Fibroblast of skin of back (primary cell): Measurements from ENCODE around the gene POU2F2.
"Not testable (repeated sequence)": the region's sequence is repeated elsewhere in the genome, so short reads cannot be mapped to it uniquely, and the experiment has no call there.

ENCODE experiments used
- DNase-seq: peaks from one replicate; pipeline ENCODE4 v3.0.0-alpha.2; 2013

Gene POU2F2

DNA sequence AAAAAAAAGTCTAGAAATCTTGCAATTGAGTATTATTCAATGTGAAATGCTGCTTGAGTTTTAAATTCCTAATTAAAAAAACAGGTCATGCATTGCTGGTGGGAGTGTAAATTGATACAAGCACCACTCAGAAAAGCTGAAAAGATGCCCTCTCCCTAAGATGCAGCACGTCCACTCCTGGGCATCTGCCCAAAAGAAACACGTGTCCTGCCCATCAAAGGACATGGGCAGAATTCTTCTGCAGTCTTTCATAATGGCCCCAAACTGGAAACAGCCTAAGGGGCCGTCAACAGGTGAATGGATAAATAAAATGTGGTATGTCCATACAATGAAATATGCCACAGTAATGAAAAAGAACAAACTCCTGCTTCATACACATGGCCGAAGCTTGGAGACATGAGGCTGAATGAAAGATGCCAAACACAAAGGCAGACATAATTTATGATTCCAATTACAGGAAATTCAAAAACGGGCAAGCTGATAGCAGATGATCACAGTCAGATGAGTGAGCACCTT is 7.8 kb downstream of the POU2F2 start:
- no peak for DNase-seq

DNA sequence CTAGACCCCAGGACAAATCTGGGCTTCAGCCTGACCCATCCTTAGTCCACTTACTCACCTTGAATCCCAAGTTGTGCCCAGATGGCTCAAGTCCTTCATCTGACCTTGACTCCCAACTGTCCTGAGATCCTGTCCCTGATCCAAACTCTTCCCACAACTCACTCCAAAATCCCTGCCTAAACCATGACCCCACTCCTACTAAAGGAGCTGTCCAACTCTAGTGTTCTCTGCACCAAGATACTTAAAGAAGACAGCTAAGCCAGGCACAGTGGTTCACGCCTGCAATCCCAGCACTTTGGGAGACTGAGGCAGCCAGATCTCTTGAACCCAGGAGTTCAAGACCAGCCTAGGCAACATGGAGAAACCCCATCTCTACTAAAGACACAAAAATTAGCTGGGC is 8.5 kb downstream of the POU2F2 start:
- DNase-seq: no peak

DNA sequence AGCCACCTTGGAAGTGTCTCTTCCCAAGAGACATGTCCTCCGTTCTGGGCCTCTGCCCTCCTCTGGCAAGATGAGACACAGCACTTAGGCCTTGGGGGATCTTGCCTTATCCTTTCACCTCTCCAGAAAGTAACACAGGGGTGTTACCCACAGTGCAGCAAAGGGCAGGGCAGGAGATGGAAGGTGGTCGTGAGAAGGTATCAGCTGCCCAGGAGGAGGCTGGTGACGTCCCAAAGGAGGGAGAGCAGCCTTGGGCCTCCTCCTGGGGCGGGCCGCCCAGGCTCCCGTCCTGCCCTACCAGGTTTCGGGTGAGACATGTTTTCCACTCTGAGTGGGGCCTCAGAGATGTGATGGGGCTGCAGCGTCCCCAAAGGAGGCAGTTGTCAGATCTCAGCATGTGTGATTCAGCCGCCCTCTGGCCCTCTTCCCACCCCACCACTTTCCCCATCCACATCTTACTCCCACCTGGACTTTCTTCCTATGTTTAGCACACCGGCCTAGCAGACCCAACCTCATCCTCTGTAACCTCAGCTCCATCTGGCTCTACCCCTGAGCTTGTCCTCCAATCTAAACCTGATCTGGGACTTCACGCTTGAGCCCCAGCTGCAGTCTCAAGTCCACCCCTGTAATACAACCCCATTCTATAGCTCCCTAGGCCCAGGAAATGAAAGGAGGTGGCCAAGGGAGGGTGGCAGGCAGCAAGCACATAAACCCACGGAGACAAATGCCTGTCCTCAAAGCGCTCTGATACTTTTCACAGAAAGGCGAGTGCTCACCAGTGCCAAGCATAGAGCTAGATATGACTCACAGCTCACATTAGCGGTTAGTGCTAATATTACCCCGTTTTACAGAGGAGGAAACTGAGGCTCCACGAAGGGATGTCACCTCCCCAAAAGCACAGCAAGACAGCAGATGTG is 9.3 kb downstream of the POU2F2 start:
- no peak for DNase-seq

DNA sequence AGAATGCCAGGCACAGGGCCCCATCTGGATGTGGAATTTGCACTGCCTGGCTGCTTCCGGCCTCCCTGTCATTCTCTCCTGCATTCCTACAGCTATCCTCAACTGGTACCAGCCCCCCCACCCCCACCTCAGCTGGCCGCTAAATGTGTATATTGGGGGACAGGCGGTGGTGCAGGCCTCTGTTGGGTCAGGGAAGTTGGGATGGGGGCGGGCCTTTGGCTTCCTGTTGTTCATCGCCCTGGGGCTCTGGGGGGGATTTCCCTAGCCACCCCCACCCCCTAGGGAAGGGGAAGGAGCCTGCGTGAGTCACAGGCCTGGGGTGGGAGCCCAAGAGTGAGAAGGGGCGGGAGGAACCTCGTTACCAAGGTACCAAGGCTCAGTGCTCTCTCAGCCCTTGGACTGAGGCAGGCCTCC is 10.6 kb downstream of the POU2F2 start:
- peak; percentile 95 for DNase-seq

DNA sequence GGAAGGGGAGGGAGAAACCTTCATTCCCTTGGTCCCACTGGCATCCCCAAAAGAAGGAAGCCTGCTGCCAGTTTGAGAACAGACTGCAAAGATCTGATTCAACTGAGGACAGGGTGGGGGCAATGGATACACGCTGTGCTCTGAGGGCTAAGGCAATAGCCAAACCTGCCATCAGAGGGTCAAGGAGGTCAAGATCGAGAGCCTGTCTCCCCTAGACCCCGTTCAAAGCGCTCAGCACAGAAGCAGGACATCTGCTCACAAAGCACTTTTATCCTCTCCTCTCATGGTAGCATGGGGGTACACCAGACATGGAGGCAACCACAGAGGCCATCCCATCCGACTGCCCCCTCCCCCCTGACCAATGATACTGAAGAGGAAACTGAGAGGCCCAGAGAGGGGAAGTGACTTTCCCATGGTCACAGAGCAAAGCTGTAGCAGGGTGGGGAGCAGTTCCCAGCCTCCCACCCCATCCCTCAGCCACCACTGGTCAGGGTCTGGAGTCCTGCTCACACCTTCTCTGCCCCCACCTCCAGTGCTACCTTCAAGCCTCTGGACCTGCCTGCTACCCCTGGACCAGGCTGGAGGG is 11.1 kb downstream of the POU2F2 start:
- DNase-seq: no peak

DNA sequence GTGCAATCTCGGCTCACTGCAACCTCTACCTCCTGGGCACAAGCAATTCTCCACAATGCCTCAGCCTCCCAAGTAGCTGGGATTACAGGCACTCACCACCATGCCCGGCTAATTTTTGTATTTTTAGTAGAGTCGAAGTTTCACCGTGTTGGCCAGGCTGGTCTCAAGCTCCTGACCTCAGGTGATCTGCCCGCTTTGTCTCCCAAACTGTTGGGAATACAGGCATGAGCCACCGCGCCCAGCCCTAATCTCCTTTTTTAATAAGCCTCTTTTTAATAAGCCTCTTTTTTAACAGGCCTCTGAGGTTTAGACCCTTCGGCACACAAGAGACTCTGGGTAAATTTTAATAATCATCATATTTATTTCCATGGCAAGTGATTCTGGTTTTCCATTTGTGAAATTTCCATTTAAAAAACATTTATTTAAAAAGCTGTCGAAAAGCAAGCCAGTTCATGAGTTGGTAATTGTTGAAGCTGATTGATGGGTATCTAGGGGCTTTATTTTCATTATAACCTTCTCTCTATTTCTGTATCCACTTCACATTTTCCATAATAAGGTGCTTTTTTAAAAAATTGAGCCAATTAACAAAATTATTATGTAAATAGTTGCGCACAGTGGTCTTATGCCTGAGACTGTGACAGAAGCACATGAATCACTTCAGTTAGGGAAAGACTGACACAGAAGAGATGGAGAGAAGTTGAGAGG is 11.8 kb downstream of the POU2F2 start:
- no peak for DNase-seq

DNA sequence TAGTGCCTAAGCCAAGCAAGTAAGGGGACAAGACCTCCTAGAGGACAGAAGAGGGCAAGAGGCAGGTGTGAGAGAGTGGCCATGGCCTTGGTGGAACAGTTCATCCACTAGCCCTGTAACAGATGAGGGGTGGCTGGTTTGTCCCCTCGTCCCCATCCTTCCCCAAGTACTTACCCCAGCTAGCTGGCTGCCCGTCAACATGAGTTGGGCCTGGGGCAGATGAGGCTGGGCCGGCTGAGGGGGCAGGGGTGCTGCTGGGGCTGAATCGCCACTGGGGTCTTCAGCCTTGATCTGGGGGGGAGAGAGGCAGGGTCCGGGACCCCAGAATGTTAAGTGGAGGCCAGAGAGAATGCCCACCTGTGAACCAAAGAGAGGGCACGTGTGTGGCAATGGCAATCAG is 15.2 kb downstream of the POU2F2 start:
- DNase-seq: no peak

DNA sequence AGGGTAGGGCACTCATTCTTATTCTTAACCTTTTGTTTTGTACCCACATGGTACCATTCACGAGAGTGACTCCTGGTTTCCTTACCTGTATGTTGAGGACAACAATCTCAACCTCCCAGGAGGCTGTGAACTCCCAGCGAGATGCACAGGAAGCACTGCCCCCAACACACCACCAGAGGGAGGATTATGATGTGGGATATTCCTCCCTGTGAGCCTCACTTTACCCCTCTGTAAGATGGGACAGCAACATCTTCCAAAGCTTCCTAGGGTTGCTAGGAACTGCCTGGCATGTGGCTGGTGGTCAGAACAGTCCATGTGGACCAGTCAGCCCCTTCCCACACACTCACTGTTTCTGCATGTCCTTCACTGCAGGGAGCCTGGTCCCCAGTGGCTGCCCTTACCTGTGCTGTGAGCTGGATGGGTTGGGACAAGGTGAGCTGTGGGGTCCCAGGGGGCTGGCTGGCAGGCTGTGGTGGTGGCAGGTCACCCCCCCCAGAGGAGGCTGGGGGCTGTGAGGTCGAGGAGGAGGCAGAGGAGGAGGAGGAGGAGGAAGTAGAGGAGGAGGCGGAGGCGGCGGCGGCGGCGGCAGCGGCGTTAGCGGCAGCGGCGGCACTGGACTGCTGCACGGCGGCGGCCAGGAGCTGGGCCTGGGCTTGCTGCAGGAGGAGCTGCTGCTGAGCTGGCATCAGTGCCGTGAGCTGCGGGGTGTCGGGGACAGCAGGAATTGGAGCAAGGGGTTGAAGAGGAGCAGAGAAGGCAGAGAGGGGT is 15.8 kb downstream of the POU2F2 start:
- no peak for DNase-seq

DNA sequence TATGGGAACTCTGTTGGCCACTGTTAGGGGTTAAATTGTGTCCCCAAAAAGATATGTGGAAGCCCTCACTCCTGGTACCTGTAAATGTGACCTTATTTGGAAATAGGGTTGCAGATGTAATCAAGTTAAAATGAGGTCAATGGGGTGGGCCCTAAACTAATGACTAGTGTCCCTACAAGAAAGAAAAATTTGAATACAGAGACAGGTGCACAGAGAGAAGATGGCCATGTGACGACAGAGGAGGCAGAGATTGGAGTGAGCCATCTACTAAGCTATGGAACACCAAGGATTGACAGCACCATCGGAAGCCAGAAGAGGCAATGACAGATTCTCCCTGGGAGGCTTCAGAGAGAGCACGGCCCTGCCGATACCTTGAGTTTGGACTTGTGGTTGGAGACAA is 16.5 kb downstream of the POU2F2 start:
- no peak for DNase-seq

DNA sequence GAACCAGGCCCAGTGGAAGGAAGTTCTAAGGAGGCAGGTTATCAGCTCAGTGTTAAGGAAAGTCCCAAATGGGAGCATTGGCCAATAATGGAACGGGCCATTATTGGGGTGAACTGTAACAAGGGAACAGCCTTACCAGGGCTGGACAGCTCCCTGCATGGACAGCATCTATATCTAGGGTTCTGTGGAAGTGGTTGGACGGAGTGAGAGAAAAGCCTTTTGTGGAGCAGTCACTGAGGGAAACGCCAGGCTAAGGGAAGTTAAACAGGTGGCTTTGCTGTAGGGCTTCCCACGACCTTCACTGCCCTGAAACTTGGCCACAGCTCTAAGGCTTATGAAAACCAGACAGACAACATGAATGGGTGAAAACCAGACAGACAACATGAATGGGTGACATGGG is 17.0 kb downstream of the POU2F2 start:
- DNase-seq: no peak

DNA sequence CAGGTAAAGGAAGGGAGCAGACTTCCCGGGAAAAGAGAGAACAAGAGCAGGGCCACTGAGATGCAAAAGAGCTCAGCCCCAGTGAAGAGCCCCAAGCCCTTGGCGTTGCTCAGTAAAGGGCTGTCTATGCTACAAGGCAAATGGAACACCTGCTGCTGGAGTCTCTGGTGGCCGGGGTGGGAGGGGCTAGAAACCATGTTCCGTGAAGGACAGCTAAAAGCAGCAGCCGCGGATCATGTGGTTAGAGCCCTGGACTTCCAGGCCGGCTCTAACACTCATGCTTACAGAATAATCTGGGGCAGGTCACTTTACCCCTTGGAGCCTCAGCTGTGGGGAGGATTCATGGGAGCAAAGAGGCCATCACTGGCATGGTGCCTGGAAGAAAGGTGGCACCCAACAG is 17.8 kb downstream of the POU2F2 start:
- no peak for DNase-seq

DNA sequence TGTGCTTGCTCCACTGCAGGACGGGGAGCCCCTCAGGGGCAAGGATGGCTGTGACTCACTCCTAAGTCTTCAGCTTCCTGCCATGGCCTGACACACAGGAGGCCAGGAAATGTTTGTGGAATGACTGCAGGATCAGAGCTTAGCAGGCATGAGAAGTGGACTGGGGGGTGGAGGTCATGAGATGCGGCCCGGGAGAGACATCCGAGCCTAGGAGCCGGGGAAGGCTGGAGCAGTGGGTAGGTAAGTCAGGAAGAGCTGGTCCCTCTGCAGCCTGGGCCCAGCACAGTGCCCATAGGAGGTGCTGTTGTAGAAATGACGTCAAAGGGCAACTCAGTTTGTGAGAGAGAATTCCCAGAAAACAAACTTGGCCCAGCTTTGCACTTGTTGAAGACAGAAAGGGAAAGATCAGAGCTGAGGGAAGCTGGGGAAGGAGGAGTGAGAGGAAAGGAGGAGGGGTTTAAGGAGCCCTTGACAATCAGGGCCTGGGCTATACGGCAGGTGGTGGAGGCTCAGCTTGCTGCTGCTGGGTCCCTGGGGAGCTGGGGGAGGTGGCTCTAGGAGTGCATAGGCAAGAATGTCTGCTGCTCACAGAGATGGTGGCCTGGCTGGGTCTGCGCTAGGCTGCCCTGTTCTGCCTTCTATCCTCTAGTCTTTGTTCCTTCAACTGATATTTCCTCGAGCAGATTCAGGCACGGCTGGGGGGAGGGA is 18.5 kb downstream of the POU2F2 start:
- DNase-seq: peak; percentile 100

DNA sequence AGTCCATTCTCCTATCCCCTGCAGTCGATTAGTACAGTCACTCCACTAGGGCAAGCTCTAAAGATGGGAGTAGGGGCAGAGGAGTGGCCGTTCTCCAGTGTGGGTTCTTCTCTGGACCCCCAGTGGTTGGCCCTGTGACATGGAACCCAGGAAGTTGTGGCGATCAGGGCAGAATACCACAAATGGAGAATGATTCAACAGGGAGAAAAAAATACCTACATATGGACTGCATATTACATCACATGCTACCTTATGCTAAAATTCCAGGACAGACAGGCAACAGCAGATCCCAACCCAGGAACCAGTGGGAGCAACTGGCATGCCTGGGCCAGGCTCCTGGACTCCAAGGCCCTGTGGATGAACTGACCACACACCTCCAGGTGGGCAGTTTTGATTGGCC is 20.4 kb downstream of the POU2F2 start:
- peak; percentile 81 for DNase-seq

DNA sequence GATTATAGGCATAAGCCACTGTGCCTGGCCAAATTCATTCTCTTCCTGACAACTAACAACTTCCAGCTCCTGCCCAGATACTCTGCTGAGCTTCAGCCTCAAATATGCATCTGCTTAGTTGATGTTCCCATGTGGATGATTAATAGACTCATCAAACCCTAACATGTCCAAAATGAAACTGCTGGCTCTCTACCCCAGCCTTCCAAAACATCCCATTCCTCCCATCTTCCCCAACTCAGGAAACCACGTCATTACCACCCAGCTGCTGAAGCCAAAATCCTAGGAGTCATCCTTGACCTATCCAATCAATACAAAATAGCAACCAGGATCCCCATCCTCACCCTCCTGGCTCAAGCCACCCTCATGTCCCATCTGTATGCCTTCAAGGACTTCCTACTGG is 20.9 kb downstream of the POU2F2 start:
- peak; percentile 92 for DNase-seq

DNA sequence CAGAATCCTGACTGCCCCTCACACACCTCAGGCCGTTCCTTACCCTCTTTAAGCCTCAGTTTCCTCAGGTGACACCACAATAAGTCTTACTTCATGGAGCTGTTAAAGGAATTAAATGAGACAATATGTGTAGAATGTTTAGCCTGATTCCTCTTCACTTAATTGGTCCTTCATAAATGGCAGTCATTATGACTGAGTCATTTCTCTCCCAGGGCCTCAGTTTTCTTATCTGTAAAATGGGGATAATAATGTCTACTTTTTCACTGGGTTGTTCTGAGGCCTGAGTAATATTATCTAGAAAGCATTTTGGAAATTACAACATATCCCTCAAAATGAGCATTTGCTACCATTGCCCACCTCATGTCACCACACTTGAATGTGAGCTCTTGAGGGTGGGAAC is 21.6 kb downstream of the POU2F2 start:
- DNase-seq: no peak

DNA sequence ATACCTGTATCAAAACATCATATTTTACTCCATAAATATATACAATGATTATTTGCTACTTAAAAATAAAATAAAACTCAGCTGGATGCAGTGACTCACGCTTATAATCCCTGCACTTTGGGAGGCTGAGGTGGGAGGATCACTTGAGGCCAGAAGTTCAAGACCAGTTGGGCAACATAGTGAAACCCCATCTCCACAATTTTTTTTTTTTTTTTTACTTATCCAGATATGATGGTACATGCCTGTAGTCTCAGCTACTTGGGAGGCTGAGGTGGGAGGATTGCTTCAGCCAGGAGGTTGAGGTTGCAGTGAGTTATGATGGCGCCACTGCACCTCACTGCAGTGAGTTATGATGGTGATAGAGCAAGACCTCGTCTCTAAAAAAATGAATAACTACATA is 22.4 kb downstream of the POU2F2 start:
- no peak for DNase-seq

DNA sequence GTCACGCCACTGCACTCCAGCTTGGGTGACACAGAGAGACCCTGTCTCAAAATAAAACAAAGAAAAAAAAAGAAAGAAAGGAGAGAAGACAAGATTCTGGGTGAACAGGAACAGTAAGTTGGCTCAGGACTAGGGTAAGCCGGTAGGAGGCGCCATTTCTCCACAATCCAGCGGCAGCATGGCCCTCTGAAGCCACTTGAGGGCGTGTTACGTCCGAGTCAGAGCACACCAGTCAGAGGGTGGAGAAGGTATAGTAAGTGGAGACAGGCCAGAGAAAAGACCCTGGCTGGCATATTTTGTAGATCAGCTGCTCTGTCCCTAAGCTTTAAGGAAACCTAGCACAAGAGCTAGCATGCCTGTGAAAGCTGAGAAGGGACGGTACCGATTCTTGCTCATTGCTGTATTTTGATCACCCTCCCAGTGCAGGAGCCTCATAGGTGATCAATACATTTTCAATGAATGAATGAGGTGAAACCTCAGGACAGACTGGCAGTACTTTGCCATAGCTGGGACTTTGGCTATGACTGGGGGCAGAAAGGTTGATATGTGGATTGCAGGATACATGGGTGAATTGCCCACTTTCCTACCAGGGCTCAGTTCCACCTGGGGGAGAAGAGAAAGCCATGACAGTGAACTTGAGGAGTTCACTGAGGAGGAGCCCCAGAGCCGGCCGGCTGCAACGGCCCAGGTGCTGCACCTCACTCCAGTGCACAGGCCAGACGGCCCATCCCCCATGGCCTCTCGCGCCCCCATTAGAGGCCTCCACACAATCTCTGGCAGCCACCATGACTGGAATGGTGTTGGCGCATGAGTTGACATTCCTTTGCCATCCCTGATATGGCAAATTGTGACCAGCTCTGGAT is 23.5 kb downstream of the POU2F2 start:
- peak; percentile 85 for DNase-seq

DNA sequence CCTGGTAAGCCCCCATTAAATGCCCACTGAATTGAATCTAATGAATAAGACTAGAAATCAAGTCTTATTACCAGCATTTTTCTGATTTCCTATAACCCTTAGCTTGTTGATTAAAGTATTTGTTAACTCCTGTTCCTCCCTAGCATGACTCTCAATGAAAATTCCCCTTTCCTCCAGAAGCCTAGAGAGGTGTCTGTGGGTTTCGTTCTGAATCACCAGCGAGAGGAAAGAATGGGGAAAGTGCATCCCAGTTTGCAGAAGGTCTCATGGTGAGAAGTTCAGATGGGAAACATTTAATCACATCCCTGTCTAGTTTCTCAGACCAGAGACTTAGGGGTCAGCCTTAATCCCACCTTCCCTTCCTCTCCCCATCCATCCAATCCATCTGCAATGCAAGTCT is 26.9 kb downstream of the POU2F2 start:
- no peak for DNase-seq

DNA sequence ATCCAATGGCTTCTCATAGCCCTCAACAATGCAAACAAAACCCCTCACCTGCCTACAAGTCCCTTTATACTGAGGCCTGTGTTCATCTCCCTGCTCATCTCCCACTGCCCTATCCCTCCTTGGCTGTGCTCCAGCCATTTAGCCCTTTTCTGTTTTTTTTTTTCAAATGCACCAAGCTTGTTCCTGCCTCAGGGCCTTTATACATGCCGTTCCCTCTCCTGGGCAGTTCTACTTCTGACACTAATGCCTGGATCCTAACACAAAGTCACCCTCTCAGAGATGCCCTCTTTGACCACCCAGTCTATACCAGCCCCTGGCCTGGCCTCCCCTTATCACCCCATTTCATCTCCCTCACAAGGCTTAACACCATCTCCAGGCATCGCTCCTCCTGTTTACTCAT is 29.4 kb downstream of the POU2F2 start:
- DNase-seq: no peak

DNA sequence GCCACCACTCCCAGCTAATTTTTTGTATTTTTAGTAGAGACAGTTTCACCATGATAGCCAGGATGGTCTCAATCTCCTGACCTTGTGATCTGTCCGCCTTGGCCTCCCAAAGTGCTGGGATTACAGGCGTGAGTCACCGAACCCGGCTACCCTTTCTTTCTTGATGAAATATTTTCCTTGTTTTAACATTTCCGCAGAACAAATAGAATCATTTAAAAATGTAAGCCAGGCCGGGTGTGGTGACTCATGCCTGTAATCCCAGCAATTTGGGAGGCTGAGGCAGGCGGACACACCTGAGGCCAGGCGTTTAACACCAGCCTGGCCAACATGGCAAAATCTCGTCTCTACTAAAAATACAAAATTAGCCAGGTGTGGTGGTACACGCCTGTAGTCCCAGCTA is 32.0 kb downstream of the POU2F2 start:
- DNase-seq: not testable (repeated sequence)

DNA sequence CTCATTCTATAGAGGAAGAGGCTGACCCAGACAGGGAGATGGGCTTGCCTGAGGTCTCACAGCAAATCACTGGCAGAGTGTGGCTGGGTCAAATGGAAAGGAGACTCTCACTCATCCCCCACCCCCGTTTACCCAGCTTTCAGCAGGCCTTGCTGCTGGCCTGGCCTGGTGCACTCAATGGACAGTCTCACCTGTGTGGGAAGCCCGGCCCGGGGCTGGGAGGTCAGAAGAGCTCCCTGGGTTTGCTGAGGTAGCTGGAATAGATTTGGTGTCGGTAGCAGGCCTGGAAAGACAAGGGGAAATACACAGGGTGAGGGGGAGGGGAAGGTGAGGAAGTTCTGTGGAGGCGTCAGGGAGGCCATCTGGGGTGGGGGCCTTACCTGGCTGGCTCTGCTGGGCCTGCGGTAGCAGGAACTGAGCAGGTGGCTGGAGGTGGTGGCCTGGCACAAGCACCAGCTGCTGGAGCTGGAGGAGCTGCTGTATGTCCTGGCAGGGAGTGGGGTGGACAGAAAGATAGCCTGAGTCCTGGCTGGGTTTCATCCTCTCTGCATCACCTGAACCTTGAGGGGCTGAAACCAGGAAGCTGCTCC is 32.8 kb downstream of the POU2F2 start:
- no peak for DNase-seq
